Ammon's horn (tissue), 1 donor: ENCODE results near the gene TAS2R19.

Experiments used
- DNase-seq: peaks from one replicate; pipeline ENCODE4 v3.0.0-alpha.2; 2016; ENCODE audit warnings: low spot score

TAS2R19 gene

DNA sequence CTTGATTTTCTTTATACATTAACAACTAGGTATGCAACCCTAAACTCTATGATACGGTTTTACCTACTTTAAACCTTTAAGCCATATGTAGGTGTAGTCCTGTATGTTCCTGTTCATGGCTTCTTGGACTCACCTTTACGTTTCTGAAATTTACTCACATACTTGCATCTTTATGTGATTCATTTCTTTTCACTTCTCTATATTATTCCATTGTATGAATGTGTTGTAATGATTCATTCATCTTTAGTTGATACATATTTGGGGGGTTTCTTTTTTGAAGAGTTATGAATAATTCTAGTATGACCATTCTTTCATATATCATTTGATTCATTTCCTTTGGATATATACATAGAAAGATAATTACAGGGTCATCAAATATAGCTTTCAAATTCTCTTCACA is 33.3 kb downstream of the TAS2R19 start:
- DNase-seq = no peak

DNA sequence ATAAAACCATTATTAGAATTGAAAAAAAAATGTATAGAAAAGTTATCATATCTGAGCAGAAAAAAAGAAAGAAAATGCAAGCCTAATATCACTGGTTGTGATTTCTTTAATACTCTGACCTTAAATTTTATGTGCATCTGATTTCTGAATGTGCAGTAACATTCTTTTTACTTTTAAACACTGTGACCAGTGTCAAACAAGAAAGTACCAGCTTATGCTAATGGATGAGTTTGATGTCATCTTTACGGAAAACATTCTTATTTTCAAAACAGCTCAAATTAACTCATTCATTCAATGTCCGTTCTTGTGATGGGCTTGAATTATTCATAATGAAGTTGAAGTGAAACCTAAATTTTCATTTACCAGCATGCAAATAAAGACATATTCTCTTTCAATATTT is 35.6 kb downstream of the TAS2R19 start, which contains the start of gene TAS2R50:
Gene TAS2R50, minus strand, starts transcription at position 101 of the 400 bp plus-strand sequence. Its CDS starts 52 bp downstream, at position 49.
- no peak for DNase-seq

DNA sequence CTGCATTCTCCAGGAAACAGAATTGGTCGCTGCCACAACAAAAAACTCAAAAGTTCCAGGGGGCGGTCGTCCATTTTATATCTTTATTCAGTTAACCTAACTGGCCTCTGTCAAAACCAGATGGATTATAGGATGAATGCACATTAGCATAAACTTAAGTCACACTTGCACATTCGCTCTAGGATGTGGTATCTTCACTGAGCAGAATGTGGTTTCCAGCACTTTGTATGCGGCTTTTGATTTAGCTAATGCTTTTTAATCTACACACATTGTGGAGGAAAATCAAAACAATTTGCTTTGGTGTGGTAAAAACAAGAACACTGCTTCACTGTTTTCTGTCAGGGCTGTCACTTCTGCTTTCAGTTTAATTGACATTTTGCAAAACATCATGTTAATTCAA is 40.2 kb downstream of the TAS2R19 start:
- no peak for DNase-seq

DNA sequence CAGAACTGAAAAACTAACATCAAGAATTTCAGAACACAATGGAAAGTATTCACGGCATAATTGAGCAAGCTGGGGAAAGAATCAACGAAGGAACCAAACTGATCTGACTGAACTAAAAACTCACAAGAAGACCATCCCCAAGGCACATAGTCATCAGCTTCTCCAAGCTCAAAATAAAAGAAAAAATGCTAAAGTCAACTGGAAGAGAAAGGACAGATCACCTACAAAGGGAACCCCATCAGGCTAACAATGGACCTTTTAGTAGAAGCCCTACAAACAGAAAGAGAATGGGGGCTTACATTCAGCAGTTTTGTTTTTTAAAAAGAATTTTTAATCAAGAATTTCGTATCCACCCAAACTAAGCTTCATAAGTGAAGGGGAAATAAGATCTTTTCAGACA is 47.5 kb downstream of the TAS2R19 start:
- DNase-seq = no peak
